Measurements from ENCODE around the gene BBS12. TPM values are rescaled to one million over a fixed set of nuclear protein-coding genes. Genes with fewer than 3 reads are reported as not detected.

The BBS12 gene
- total RNA-seq, 4 donors from 2014 or later, result 3.0 to 5.7 (median 4.0) TPM

DNA sequence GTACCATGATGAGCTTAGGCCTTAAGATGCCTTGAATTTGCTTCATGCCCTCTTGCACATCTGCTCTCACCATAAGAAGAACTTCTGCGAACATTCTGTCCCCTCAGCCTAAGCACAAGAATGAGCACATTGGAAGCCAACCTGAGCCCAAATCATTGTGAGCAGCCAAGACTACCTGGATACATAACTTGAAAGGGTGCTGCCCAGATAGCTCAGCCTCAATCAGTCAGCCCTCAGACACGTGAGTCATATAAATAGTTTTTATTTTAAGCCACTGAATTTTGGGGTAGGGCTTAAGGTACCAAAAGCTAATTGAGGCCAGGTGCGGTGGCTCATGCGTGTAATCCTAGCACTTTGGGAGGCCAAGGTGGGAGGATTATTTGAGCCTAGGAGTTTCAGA lies 27.5 kb upstream of the BBS12 start:
- intact Hi-C loops (cut with DNase I), result no loop called here
- Histone ChIP-seq H3K27ac (replicated peaks in 1 of 4) (no peak overlapping the region), H3K4me1 (peaks cover 0 to 10% (median 1%) of the 10 kb centered on the region in 4 donors), H3K4me3 (no peak overlapping the region), H3K27me3 (no peaks in the 10 kb centered on the region), H3K9me3 (no peaks in the 10 kb centered on the region), H3K36me3 (peaks cover 0 to 13% (median 0%) of the 10 kb centered on the region in 4 donors)
- no peak for TF ChIP-seq POLR2AphosphoS5 (IDR thresholded peaks at IDR 0.05)
- TF ChIP-seq, protein P1, sequence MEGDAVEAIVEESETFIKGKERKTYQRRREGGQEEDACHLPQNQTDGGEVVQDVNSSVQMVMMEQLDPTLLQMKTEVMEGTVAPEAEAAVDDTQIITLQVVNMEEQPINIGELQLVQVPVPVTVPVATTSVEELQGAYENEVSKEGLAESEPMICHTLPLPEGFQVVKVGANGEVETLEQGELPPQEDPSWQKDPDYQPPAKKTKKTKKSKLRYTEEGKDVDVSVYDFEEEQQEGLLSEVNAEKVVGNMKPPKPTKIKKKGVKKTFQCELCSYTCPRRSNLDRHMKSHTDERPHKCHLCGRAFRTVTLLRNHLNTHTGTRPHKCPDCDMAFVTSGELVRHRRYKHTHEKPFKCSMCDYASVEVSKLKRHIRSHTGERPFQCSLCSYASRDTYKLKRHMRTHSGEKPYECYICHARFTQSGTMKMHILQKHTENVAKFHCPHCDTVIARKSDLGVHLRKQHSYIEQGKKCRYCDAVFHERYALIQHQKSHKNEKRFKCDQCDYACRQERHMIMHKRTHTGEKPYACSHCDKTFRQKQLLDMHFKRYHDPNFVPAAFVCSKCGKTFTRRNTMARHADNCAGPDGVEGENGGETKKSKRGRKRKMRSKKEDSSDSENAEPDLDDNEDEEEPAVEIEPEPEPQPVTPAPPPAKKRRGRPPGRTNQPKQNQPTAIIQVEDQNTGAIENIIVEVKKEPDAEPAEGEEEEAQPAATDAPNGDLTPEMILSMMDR (IDR thresholded peaks at IDR 0.05), result no peak
- no peak for TF ChIP-seq POLR2A (IDR thresholded peaks at IDR 0.05; ENCODE audit: low read depth)
- no peak for TF ChIP-seq EP300 (IDR thresholded peaks at IDR 0.05)
- no peak for DNase-seq (ENCODE audit: extremely low spot score)
- 91% methylated on average over 4 of the region's 4 CpGs for WGBS

DNA sequence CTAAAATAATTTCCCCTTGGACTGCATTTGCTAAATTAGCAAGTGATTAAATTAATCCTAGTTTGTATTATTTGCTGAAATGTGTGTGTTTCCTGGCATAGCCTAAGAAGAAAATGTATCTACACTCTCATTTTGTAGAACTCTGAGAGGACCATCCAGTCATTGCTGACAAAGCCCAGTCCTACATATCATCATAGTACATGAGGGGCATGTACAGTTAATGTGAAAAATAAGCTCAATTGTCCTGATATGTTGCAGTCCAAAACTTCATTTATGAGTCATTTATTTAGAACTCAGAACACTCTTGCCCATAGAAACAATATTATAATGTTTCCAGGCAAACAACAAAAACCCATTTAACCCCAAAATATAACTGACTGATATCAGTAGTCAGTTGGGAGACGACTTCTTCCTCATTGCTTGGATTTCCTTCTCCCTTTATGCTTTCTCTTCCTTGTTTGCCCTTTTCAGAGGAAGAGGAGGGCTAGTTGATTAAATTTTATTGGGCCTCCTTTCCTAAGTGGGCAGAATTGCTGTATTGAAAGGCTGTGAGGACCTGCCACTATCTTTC lies 26.9 kb upstream of the BBS12 start:
- no peak for DNase-seq (ENCODE audit: extremely low spot score)
- Histone ChIP-seq H3K4me1 (peaks cover 0 to 10% (median 0%) of the 10 kb centered on the region in 4 donors), H3K27me3 (no peaks in the 10 kb centered on the region), H3K9me3 (no peaks in the 10 kb centered on the region), H3K36me3 (peaks cover 0 to 13% (median 0%) of the 10 kb centered on the region in 4 donors), H3K4me3 (no peak overlapping the region), H3K27ac (replicated peaks in 1 of 4) (no peak overlapping the region)
- TF ChIP-seq, protein P1 (IDR thresholded peaks at IDR 0.05), result no peak
- TF ChIP-seq POLR2AphosphoS5 (IDR thresholded peaks at IDR 0.05) (no peak), POLR2A (IDR thresholded peaks at IDR 0.05; ENCODE audit: low read depth) (no peak), EP300 (IDR thresholded peaks at IDR 0.05) (no peak)
- intact Hi-C loops (cut with DNase I), result no loop called here
- WGBS, result 93% methylated on average over 1 of the region's 1 CpG

DNA sequence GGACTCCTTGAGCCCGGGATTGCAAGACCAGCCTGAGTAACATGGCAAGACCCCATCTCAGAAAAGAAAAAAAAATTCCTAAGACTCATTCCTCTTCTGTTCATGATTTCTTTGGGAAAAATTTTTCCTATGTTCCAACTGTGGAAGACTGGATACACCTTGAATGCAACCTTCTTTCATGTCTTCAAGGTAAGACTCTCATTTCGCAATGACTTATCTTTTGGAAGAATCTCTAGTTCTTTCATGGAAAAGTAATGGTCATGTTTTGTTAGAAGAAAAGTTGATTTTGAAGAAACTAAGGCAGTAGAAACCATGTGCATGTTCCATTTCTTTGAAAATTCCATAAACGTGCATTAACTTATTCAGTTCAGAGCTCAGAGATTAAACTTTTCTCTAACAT lies 26.0 kb upstream of the BBS12 start:
- intact Hi-C loops (cut with DNase I), result no loop called here
- Histone ChIP-seq H3K9me3 (no peaks in the 10 kb centered on the region), H3K27me3 (no peaks in the 10 kb centered on the region), H3K36me3 (peaks cover 0 to 13% (median 0%) of the 10 kb centered on the region in 4 donors), H3K4me3 (no peak overlapping the region), H3K27ac (replicated peaks in 1 of 4) (no peak overlapping the region), H3K4me1 (peaks cover 0 to 10% (median 0%) of the 10 kb centered on the region in 4 donors)
- WGBS, result 90% methylated on average over 3 of the region's 3 CpGs
- TF ChIP-seq POLR2A (IDR thresholded peaks at IDR 0.05; ENCODE audit: low read depth) (no peak), POLR2AphosphoS5 (IDR thresholded peaks at IDR 0.05) (no peak), EP300 (IDR thresholded peaks at IDR 0.05) (no peak)
- TF ChIP-seq, protein P1 (IDR thresholded peaks at IDR 0.05), result no peak
- no peak for DNase-seq (ENCODE audit: extremely low spot score)

DNA sequence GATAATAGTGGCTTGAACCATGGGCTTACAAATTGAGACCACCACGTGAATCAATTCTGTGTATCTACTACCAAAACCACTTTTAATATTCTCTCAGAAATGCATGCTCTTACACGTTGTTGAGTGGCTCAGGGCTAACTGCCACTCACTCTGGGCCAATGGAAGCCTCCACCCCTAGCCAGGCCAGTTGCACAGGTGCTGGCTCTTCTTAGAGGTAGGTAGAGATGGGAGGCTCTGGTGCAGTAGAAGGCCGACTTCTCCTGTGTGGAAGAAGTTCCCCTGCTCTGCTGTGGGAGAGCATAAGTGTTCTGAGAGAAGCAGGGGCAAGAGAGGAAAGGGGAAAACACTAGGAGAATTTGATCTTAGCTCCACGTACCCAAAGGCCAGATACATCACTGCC lies 25.0 kb upstream of the BBS12 start:
- intact Hi-C loops (cut with DNase I), result no loop called here
- no peak overlapping the region for H3K27ac ChIP-seq (replicated peaks in 1 of 4)
- no peaks in the 10 kb centered on the region for H3K27me3 ChIP-seq
- H3K9me3 ChIP-seq, result no peaks in the 10 kb centered on the region
- H3K4me3 ChIP-seq, result no peak overlapping the region
- no peak for DNase-seq (ENCODE audit: extremely low spot score)
- H3K36me3 ChIP-seq, result peaks cover 0 to 13% (median 0%) of the 10 kb centered on the region in 4 donors
- TF ChIP-seq EP300 (IDR thresholded peaks at IDR 0.05) (no peak), POLR2AphosphoS5 (IDR thresholded peaks at IDR 0.05) (no peak), POLR2A (IDR thresholded peaks at IDR 0.05; ENCODE audit: low read depth) (no peak)
- TF ChIP-seq, protein P1 (IDR thresholded peaks at IDR 0.05), result no peak
- peaks cover 0 to 10% (median 0%) of the 10 kb centered on the region in 4 donors for H3K4me1 ChIP-seq
- WGBS, result 87% methylated on average over 4 of the region's 4 CpGs

DNA sequence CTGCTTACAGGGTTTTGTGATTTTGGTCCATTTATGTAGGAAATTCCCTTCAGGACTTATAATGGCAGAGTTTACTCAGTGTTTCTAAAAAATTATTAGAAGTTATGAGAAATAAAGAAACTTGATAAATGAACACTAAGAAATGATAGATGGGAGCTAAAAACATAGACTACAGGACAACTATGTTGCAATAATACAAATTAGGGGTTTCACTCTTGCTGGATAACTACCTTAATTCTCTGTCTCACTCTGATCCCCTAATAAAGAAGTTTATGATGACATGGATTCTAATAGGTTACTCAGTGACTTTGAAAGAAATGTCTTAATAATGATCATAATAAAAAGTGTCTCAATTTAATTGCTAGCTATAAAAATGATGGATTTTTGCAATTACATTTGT lies 23.3 kb upstream of the BBS12 start:
- TF ChIP-seq POLR2A (IDR thresholded peaks at IDR 0.05; ENCODE audit: low read depth) (no peak), EP300 (IDR thresholded peaks at IDR 0.05) (no peak), POLR2AphosphoS5 (IDR thresholded peaks at IDR 0.05) (no peak)
- TF ChIP-seq, protein P1 (IDR thresholded peaks at IDR 0.05), result no peak
- Histone ChIP-seq H3K4me1 (peaks cover 0 to 10% (median 0%) of the 10 kb centered on the region in 4 donors), H3K27me3 (no peaks in the 10 kb centered on the region), H3K36me3 (peaks cover 0 to 13% (median 0%) of the 10 kb centered on the region in 4 donors), H3K9me3 (no peaks in the 10 kb centered on the region), H3K4me3 (no peak overlapping the region), H3K27ac (replicated peaks in 1 of 4) (no peak overlapping the region)
- intact Hi-C loops (cut with DNase I), result no loop called here
- no peak for DNase-seq (ENCODE audit: extremely low spot score)

All from esophagus muscularis mucosa (tissue), 4 donors.